GM12875 (cell line): Measurements from ENCODE around the gene ITSN2.

Experiments
- H3K4me3 ChIP-seq: one replicate; pipeline ENCODE4 v1.5.1; 2011; ENCODE audit warnings: low read depth, low read length, control low read depth
- CTCF ChIP-seq: IDR thresholded peaks from 2 replicates; pipeline ENCODE4 v1.5.1; 2011; ENCODE audit warnings: low read depth, mild to moderate bottlenecking, control low read depth, inconsistent platforms, low read length, moderate library complexity, borderline replicate concordance; ENCODE audit not compliant: insufficient read depth

ITSN2 gene

DNA sequence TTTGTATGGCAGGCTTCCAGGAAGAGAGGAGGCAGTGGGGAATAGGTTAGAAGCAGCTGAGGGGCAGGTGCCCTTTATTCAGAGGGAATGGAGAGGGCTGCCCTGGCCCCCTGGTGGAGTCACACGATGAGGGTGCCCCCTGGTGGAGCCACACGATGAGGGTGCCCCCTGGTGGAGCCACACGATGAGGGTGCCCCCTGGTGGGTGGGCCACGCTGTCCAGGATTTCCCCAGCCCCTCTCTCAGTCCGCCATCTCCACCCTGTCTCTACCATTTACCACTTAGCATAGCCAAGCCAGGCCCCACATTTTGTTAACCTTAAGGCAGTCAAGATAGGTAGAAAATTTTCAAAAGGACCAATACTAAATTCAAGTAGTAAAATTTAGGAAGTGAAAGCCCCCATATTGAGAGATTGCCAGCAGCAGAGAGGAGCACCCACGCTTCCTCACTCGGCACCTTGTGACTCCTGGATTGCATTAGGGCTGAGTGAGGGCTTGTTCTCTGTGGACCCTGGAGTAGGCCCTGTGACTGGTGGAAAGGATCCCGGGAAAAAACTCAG lies 195.8 kb downstream of the ITSN2 start:
- H3K4me3 ChIP-seq, result no peak overlapping the region
- TF ChIP-seq CTCF, result peak; percentile 91

- TF ChIP-seq CTCF, result no peak
These were observed 196.7 kb downstream of the ITSN2 start for GRCh38 chr2:24163601-24164000.

DNA sequence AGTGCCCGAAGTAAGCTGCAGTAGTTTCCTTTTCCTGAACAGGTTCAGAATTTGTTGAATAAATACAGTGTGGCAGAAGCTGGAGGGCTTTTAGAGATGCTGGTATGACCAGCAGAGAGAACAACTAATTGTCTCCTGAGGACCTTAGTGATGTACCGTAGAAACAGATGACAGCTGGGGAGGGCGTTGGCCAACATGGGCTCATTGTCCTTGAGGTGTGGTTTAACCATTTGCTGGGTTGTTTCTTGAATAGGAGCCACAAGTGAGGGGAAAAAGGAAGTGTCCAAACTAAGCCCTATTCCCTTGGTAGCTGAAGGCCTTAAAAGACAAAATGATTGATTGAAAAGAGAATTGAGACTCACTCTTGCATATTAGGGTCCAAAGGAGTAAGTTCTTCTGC lies 197.2 kb downstream of the ITSN2 start:
- H3K4me3 ChIP-seq, result no peak overlapping the region
- TF ChIP-seq CTCF, result no peak

More at GRCh38 chr2:24163601-24164000, 196.7 kb downstream of the ITSN2 start:
- H3K4me3 ChIP-seq, result no peak overlapping the region

DNA sequence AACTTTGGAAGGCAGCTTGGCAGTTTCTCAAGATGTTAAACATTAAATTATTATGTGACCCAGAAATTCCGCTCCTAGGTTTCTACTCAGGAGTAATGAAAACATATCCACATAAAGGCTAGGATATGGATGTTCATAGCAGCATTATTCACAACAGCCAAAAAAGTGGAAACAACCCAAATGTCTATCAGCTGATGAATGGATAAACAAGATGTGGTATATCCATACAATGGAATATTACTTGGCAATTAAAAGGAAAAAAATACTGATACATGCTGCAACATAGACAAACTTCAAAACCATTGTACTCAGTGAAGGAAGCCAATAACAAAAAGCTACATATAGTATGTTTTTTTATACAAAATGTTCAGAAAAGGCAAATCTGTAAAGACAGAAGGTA lies 197.8 kb downstream of the ITSN2 start:
- H3K4me3 ChIP-seq, result no peak overlapping the region
- no peak for TF ChIP-seq CTCF

GRCh38 chr2:24160761-24161160 lies 199.6 kb downstream of the ITSN2 start:
- no peak overlapping the region for H3K4me3 ChIP-seq
- TF ChIP-seq CTCF, result no peak

DNA sequence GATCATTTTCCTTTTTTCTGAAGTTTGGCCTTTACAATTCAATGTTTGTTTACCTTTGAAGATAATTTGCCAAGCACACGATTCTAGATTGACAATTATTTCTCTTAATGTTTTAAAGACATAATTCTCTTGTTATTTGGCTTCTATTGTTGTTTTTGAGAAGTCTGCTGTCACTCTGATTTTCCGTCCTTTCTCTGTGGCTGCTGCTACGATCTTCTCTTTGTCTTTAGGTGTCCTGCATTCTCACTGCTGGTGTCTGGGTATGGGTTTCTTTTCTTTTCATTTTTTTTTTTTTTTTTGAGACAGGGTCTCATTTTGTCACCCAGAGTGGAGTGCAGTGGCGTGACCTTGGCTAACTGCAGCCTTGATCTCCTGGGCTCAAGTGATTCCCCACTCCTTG lies 200.6 kb downstream of the ITSN2 start:
- no peak for TF ChIP-seq CTCF
- no peak overlapping the region for H3K4me3 ChIP-seq

DNA sequence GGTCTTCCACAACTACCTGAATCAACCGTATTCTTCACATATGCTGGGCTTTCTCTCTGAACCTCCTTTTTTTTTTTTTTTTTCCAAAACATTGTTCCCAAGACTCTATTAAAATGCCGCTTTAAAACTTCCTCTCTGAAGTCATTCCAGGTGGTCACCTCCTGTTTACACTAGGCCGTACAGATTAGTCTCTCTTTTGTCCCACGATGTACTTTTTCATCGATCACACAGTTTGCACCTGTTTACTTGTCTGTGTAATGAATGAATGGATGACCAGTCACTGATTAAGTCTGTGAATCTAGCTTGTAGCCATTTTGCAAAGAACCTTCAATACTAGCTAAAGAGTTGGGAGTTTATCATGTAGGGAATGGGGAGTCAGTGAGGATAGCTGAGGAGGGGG lies 202.2 kb downstream of the ITSN2 start:
- H3K4me3 ChIP-seq, result no peak overlapping the region
- TF ChIP-seq CTCF, result no peak
